PC-9 (cell line): ENCODE data around the gene PEX5. TPM values are rescaled to one million over a fixed set of nuclear protein-coding genes. Genes with fewer than 3 reads are reported as not detected.

Source experiments
- BruUV-seq: library from RNA; stranded (reverse); fragments of 400-500 nt; replicated peaks from 2 replicates; lab custom pipeline; 2021; lab: Mats Ljungman, UMichigan
- CTCF ChIA-PET: fragments of 300-600 bp; sonication (Branson Sonifier 250); formaldehyde crosslinking; loops from one replicate; lab custom pipeline; 2022; ENCODE audit warnings: antibody characterized with exemption; lab: Charles Lee
- POLR2A ChIA-PET: fragments of 300-600 bp; sonication (Branson Sonifier 250); formaldehyde crosslinking; loops from one replicate; lab custom pipeline; 2022; ENCODE audit warnings: antibody characterized with exemption; ENCODE audit not compliant: unreplicated experiment; lab: Charles Lee
- DNase-seq, 2 experiments: peaks; one replicate each; pipeline versions ENCODE4 v3.0.0 to v3.0.0-alpha.2; 2015 to 2022; ENCODE audit warnings: mixed read lengths in 1 of 2
- H2AFZ ChIP-seq: fragments of 200-600 bp; sonication (generic); 2 replicates; pipeline ENCODE4 v1.8.1; 2017; ENCODE audit warnings: antibody characterized with exemption
- H3F3A ChIP-seq: fragments of 200-600 bp; sonication (generic); 2 replicates; pipeline ENCODE4 v1.8.1; 2017; ENCODE audit warnings: antibody characterized with exemption, mild to moderate bottlenecking, low read depth; ENCODE audit not compliant: insufficient read depth
- H3K27ac ChIP-seq: fragments of 200-600 bp; sonication (generic); 2 replicates; pipeline ENCODE4 v1.6.1; 2016; ENCODE audit warnings: mixed run types
- H3K27me3 ChIP-seq: fragments of 200-600 bp; sonication (generic); 2 replicates; pipeline ENCODE4 v1.6.1; 2016; ENCODE audit warnings: low read depth, mixed run types; ENCODE audit not compliant: insufficient read depth
- H3K36me3 ChIP-seq: fragments of 200-600 bp; sonication (generic); 2 replicates; pipeline ENCODE4 v1.6.1; 2016; ENCODE audit warnings: low read depth, mixed run types
- H3K4me1 ChIP-seq: fragments of 200-600 bp; sonication (generic); replicated peaks from 2 replicates; pipeline ENCODE4 v1.6.1; 2016; ENCODE audit warnings: mixed run types; ENCODE audit not compliant: insufficient read depth
- H3K4me2 ChIP-seq: fragments of 200-600 bp; sonication (generic); 2 replicates; pipeline ENCODE4 v1.6.1; 2017; ENCODE audit warnings: mixed run types
- H3K4me3 ChIP-seq: fragments of 200-600 bp; sonication (generic); 2 replicates; pipeline ENCODE4 v1.6.1; 2016; ENCODE audit warnings: mixed run types
- H3K79me2 ChIP-seq: fragments of 200-600 bp; sonication (generic); 2 replicates; pipeline ENCODE4 v1.6.1; 2017; ENCODE audit warnings: low read depth, mixed run types
- H3K9me2 ChIP-seq: fragments of 200-600 bp; sonication (generic); 2 replicates; pipeline ENCODE4 v1.8.1; 2017; ENCODE audit warnings: mild to moderate bottlenecking; ENCODE audit not compliant: insufficient read depth
- H3K9me3 ChIP-seq: fragments of 200-600 bp; sonication (generic); 2 replicates; pipeline ENCODE4 v1.8.1; 2016; ENCODE audit warnings: low read depth; ENCODE audit not compliant: insufficient read depth
- H4K20me1 ChIP-seq: fragments of 200-600 bp; sonication (generic); 2 replicates; pipeline ENCODE4 v1.8.1; 2017; ENCODE audit not compliant: insufficient read depth
- CTCF ChIP-seq: fragments of 200-600 bp; sonication (generic); conservative IDR thresholded peaks from 2 replicates; pipeline ENCODE4 v1.6.1; 2017; ENCODE audit warnings: mixed run types, antibody characterized with exemption, mild to moderate bottlenecking, moderate library complexity
- EZH2 ChIP-seq: fragments of 200-600 bp; sonication (generic); IDR thresholded peaks from 2 replicates; pipeline ENCODE4 v1.8.0; 2017; ENCODE audit warnings: antibody characterized with exemption, low read depth
- intact Hi-C: fragments of 100-400 bp; cut with micrococcal nuclease; formaldehyde crosslinking; loops from one replicate; pipeline ENCODE4 v1.10.0; 2022; ENCODE audit not compliant: unreplicated experiment
- total RNA-seq: library from RNA; stranded (reverse); gene quantifications from 2 replicates; pipeline ENCODE4 v1.2.3, GENCODE V29; 2021

Gene PEX5
- total RNA-seq, 1 experiment from 2014 or later: 62.1 TPM

GRCh38 chr12:7150356-7150755 is 39.1 kb upstream of the PEX5 start:
- Histone ChIP-seq H3K27ac (no peak overlapping the region), H3K4me2 (no peak overlapping the region), H3K4me3 (no peak overlapping the region), H4K20me1 (no peaks in the 10 kb centered on the region), H3K27me3 (no peaks in the 10 kb centered on the region), H3K4me1 (peaks cover 21% of the 10 kb centered on the region), H2AFZ (no peak overlapping the region), H3K36me3 (peaks cover 6% of the 10 kb centered on the region; the same call in 1 of the 2 replicates), H3K79me2 (no peaks in the 10 kb centered on the region), H3K9me3 (no peaks in the 10 kb centered on the region), H3F3A (peaks cover 28% of the 10 kb centered on the region), H3K9me2 (no peaks in the 10 kb centered on the region)
- CTCF ChIA-PET: no interaction called here
- intact Hi-C loops: no loop called here
- POLR2A ChIA-PET: no interaction called here
- BruUV-seq: no TSS peak
- no peak for TF ChIP-seq EZH2
- TF ChIP-seq CTCF: no peak
- no peak for DNase-seq

GRCh38 chr12:7150841-7151240 is 38.6 kb upstream of the PEX5 start:
- Histone ChIP-seq H3K9me2 (no peaks in the 10 kb centered on the region), H3K79me2 (no peaks in the 10 kb centered on the region), H3F3A (peaks cover 33% of the 10 kb centered on the region), H2AFZ (no peak overlapping the region), H3K27ac (no peak overlapping the region), H3K4me3 (no peak overlapping the region), H3K27me3 (no peaks in the 10 kb centered on the region), H3K4me1 (peaks cover 26% of the 10 kb centered on the region), H3K9me3 (no peaks in the 10 kb centered on the region), H4K20me1 (no peaks in the 10 kb centered on the region), H3K4me2 (no peak overlapping the region), H3K36me3 (peaks cover 6% of the 10 kb centered on the region; the same call in 1 of the 2 replicates)
- ChIA-PET POLR2A (no interaction called here), CTCF (no interaction called here)
- DNase-seq: no peak
- intact Hi-C loops: no loop called here
- no peak for TF ChIP-seq CTCF
- no peak for TF ChIP-seq EZH2
- BruUV-seq: no TSS peak

- H3K27ac ChIP-seq: no peak overlapping the region
- H3K4me2 ChIP-seq: no peak overlapping the region
- H3K9me2 ChIP-seq: no peaks in the 10 kb centered on the region
- no peaks in the 10 kb centered on the region for H3K27me3 ChIP-seq
- H4K20me1 ChIP-seq: no peaks in the 10 kb centered on the region
- H3F3A ChIP-seq: peaks cover 38% of the 10 kb centered on the region
- H3K4me3 ChIP-seq: no peak overlapping the region
- H3K9me3 ChIP-seq: no peaks in the 10 kb centered on the region
- peaks cover 6% of the 10 kb centered on the region; the same call in 1 of the 2 replicates for H3K36me3 ChIP-seq
- no TSS peak for BruUV-seq
- no peak for DNase-seq
- ChIA-PET POLR2A (no interaction called here), CTCF (interaction anchor here (0.6 to 0.7 kb wide), 2 partner anchors 24 to 500 kb away, joined by 7 to 11 read pairs; no protein-coding TSS in a partner anchor)
- peaks cover 32% of the 10 kb centered on the region for H3K4me1 ChIP-seq
- intact Hi-C loops: no loop called here
- H3K79me2 ChIP-seq: no peaks in the 10 kb centered on the region
- TF ChIP-seq CTCF (no peak), EZH2 (no peak)
- H2AFZ ChIP-seq: no peak overlapping the region
Measured at GRCh38 chr12:7151532-7151931, 38.0 kb upstream of the PEX5 start.
